Liver (tissue), 9 donors: ENCODE results near the gene PPP4R2. TPM values are rescaled to one million over a fixed set of nuclear protein-coding genes. Genes with fewer than 3 reads are reported as not detected.

Experiments used
- DNase-seq: peaks from one replicate; pipeline ENCODE4 v3.0.0-alpha.2; 2017; ENCODE audit warnings: low spot score
- H3K27ac ChIP-seq, 2 donors: one replicate each; pipeline ENCODE4 v1.7.0; 2013; ENCODE audit warnings: inconsistent platforms in 2 of 2, low read length in 2 of 2, control low read depth in 1 of 2, low read depth in 1 of 2, mild to moderate bottlenecking in 1 of 2
- H3K27me3 ChIP-seq, 4 donors: one replicate each; pipeline versions ENCODE4 v1.6.1 to v1.7.0; 2013; ENCODE audit warnings: low read length in 3 of 4, inconsistent platforms in 1 of 4, mild to moderate bottlenecking in 1 of 4, moderate library complexity in 1 of 4; ENCODE audit not compliant: control insufficient read depth in 4 of 4, insufficient read depth in 4 of 4
- H3K36me3 ChIP-seq, 4 donors: one replicate each; pipeline versions ENCODE4 v1.6.1 to v1.7.0; 2013; ENCODE audit warnings: low read length in 3 of 4, mild to moderate bottlenecking in 3 of 4, low read depth in 1 of 4, moderate library complexity in 1 of 4; ENCODE audit not compliant: control insufficient read depth in 4 of 4, insufficient read depth in 3 of 4
- H3K4me1 ChIP-seq, 4 donors: one replicate each; pipeline versions ENCODE4 v1.6.1 to v1.7.0; 2013; ENCODE audit warnings: low read length in 3 of 4, mild to moderate bottlenecking in 3 of 4, moderate library complexity in 1 of 4; ENCODE audit not compliant: control insufficient read depth in 4 of 4, insufficient read depth in 4 of 4
- H3K4me3 ChIP-seq, 3 donors: one replicate each; pipeline versions ENCODE4 v1.6.1 to v1.7.0; 2013; ENCODE audit warnings: low read length in 3 of 3, control low read depth in 1 of 3, low read depth in 1 of 3, mild to moderate bottlenecking in 1 of 3
- H3K9ac ChIP-seq, 2 donors: one replicate each; pipeline ENCODE4 v1.7.0; 2013; ENCODE audit warnings: low read length in 2 of 2, mild to moderate bottlenecking in 2 of 2, moderate library complexity in 2 of 2, control low read depth in 1 of 2, low read depth in 1 of 2
- H3K9me3 ChIP-seq, 4 donors: one replicate each; pipeline versions ENCODE4 v1.6.1 to v1.7.0; 2013; ENCODE audit warnings: low read length in 3 of 4; ENCODE audit not compliant: control insufficient read depth in 4 of 4
- EGR1 ChIP-seq, 2 donors: IDR thresholded peaks; 2 replicates each; pipeline ENCODE4 v1.6.1; 2016 to 2018; ENCODE audit warnings: antibody characterized with exemption in 2 of 2, low read depth in 2 of 2
- FOXA1 ChIP-seq: IDR thresholded peaks from 2 replicates; pipeline ENCODE4 v1.6.1; 2016; ENCODE audit warnings: antibody characterized with exemption
- FOXA2 ChIP-seq: IDR thresholded peaks from 2 replicates; pipeline ENCODE4 v1.6.1; 2016; ENCODE audit warnings: antibody characterized with exemption
- GABPA ChIP-seq, 2 donors: IDR thresholded peaks in 1 of 2; conservative IDR thresholded peaks in 1 of 2; 2 replicates each; pipeline ENCODE4 v1.6.1; 2016; ENCODE audit warnings: antibody characterized with exemption in 2 of 2, mild to moderate bottlenecking in 1 of 2, moderate library complexity in 1 of 2
- HNF4A ChIP-seq, 2 donors: conservative IDR thresholded peaks; 2 replicates each; pipeline ENCODE4 v1.6.1; 2016; ENCODE audit warnings: antibody characterized with exemption in 2 of 2, mild to moderate bottlenecking in 2 of 2
- HNF4G ChIP-seq: IDR thresholded peaks from 2 replicates; pipeline ENCODE4 v1.6.1; 2016; ENCODE audit warnings: antibody characterized with exemption
- JUND ChIP-seq, 2 donors: IDR thresholded peaks; 2 replicates each; pipeline ENCODE4 v1.6.1; 2016; ENCODE audit warnings: antibody characterized with exemption in 2 of 2
- NR2F2 ChIP-seq: IDR thresholded peaks from 2 replicates; pipeline ENCODE4 v1.6.1; 2016; ENCODE audit warnings: antibody characterized with exemption
- RAD21 ChIP-seq, 2 donors: IDR thresholded peaks; 2 replicates each; pipeline ENCODE4 v1.6.1; 2016; ENCODE audit warnings: antibody characterized with exemption in 2 of 2, mild to moderate bottlenecking in 2 of 2
- RXRA ChIP-seq, 2 donors: IDR thresholded peaks; 2 replicates each; pipeline ENCODE4 v1.6.1; 2017 to 2018; ENCODE audit warnings: antibody characterized with exemption in 2 of 2, mild to moderate bottlenecking in 1 of 2
- SP1 ChIP-seq: IDR thresholded peaks from 2 replicates; pipeline ENCODE4 v1.6.1; 2018; ENCODE audit warnings: antibody characterized with exemption, mild to moderate bottlenecking
- TAF1 ChIP-seq: conservative IDR thresholded peaks from 2 replicates; pipeline ENCODE4 v1.6.1; 2016; ENCODE audit warnings: antibody characterized with exemption, mild to moderate bottlenecking
- YY1 ChIP-seq: IDR thresholded peaks from 2 replicates; pipeline ENCODE4 v1.6.1; 2016; ENCODE audit warnings: antibody characterized with exemption, mild to moderate bottlenecking
- WGBS: extraction: QIAGEN DNeasy Blood & Tissue Kit; methylation state at CpG from one replicate; pipeline ENCODE4 v1.1.7; 2013; 5-methylcytosine and 5-hydroxymethylcytosine counted together
- polyA plus RNA-seq, 2 donors: library from polyadenylated mRNA; stranded (reverse) in 1 of 2; unstranded in 1 of 2; fragments of 200-250 nt in 1 of 2; fragments of >200 nt in 1 of 2; fragmentation: Nextera tagmentation in 1 of 2; extraction: Ambion mirVana in 1 of 2; gene quantifications; one replicate each; pipeline versions ENCODE4 v1.2.1 to v1.2.3, GENCODE V29; 2013 to 2015
- total RNA-seq, 2 donors: library from RNA; depleted of rRNA; stranded (reverse); fragments of >200 nt; gene quantifications; one replicate each; pipeline ENCODE4 v1.2.3, GENCODE V29; 2014
- TF ChIP-seq, protein P1 (sequence below): IDR thresholded peaks from 2 replicates; pipeline ENCODE4 v1.6.1; 2016; ENCODE audit warnings: antibody characterized with exemption, mild to moderate bottlenecking
- TF ChIP-seq, protein P2 (sequence below): fragments of 150-350 bp; IDR thresholded peaks from 2 replicates; pipeline ENCODE4 v1.5.1; 2017; ENCODE audit warnings: improper control_type of control experiment, low read depth, low read length; ENCODE audit not compliant: missing input control
- TF ChIP-seq, protein P3 (sequence below): IDR thresholded peaks from 2 replicates; pipeline ENCODE4 v1.6.1; 2016; ENCODE audit warnings: antibody characterized with exemption
- TF ChIP-seq, protein P4 (sequence below): IDR thresholded peaks from 2 replicates; pipeline ENCODE4 v1.6.1; 2016; ENCODE audit warnings: antibody characterized with exemption
- TF ChIP-seq, protein P5 (sequence below): IDR thresholded peaks from 2 replicates; pipeline ENCODE4 v1.6.1; 2016; ENCODE audit warnings: antibody characterized with exemption
- donor health status: healthy.
- donor health status: healthy.
- donor health status: healthy.
- donor health status: healthy.
- donor health status: healthy.

Gene PPP4R2
- total and polyA plus RNA-seq, 4 donors, result 12.2 to 35.9 (median 33.7) TPM

DNA sequence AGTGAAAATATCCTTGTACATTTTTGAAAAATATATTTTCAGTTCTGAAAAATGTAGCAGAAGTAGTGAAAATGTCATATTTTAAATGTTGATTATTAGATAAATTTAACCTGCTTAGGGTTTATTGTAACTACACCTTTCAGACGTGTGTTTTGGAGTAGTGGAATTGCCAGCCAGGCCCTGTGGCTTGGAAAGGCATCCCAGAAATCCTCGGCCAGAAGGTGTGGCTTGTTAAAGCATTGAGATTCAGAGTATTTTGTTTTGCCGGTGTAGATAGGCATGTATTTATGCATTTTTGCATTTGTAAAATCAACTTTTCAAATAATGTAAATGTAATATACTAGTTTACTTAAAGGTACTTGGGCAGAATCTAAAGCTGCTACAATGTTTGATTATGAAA, 71.8 kb downstream of the PPP4R2 start:
- Histone ChIP-seq H3K36me3 (peaks cover 2 to 26% (median 19%) of the 10 kb centered on the region in 4 donors), H3K9ac (no peak overlapping the region), H3K9me3 (no peaks in the 10 kb centered on the region), H3K27me3 (no peaks in the 10 kb centered on the region), H3K27ac (no peak overlapping the region), H3K4me1 (no peaks in the 10 kb centered on the region), H3K4me3 (no peak overlapping the region)
- no peak for DNase-seq
- 74% methylated on average over 3 of the region's 3 CpGs for WGBS
- TF ChIP-seq, protein P1, sequence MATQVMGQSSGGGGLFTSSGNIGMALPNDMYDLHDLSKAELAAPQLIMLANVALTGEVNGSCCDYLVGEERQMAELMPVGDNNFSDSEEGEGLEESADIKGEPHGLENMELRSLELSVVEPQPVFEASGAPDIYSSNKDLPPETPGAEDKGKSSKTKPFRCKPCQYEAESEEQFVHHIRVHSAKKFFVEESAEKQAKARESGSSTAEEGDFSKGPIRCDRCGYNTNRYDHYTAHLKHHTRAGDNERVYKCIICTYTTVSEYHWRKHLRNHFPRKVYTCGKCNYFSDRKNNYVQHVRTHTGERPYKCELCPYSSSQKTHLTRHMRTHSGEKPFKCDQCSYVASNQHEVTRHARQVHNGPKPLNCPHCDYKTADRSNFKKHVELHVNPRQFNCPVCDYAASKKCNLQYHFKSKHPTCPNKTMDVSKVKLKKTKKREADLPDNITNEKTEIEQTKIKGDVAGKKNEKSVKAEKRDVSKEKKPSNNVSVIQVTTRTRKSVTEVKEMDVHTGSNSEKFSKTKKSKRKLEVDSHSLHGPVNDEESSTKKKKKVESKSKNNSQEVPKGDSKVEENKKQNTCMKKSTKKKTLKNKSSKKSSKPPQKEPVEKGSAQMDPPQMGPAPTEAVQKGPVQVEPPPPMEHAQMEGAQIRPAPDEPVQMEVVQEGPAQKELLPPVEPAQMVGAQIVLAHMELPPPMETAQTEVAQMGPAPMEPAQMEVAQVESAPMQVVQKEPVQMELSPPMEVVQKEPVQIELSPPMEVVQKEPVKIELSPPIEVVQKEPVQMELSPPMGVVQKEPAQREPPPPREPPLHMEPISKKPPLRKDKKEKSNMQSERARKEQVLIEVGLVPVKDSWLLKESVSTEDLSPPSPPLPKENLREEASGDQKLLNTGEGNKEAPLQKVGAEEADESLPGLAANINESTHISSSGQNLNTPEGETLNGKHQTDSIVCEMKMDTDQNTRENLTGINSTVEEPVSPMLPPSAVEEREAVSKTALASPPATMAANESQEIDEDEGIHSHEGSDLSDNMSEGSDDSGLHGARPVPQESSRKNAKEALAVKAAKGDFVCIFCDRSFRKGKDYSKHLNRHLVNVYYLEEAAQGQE, result no peak
- TF ChIP-seq GABPA (IDR thresholded peaks at IDR 0.05 in 1 of 2, conservative IDR thresholded peaks at IDR 0.05 in 1 of 2), result no peak
- no peak for TF ChIP-seq EGR1 (IDR thresholded peaks at IDR 0.05; ENCODE audit: low read depth in 2 of 2)
- TF ChIP-seq, protein P2, sequence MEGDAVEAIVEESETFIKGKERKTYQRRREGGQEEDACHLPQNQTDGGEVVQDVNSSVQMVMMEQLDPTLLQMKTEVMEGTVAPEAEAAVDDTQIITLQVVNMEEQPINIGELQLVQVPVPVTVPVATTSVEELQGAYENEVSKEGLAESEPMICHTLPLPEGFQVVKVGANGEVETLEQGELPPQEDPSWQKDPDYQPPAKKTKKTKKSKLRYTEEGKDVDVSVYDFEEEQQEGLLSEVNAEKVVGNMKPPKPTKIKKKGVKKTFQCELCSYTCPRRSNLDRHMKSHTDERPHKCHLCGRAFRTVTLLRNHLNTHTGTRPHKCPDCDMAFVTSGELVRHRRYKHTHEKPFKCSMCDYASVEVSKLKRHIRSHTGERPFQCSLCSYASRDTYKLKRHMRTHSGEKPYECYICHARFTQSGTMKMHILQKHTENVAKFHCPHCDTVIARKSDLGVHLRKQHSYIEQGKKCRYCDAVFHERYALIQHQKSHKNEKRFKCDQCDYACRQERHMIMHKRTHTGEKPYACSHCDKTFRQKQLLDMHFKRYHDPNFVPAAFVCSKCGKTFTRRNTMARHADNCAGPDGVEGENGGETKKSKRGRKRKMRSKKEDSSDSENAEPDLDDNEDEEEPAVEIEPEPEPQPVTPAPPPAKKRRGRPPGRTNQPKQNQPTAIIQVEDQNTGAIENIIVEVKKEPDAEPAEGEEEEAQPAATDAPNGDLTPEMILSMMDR, result no peak
- TF ChIP-seq YY1, result no peak
- TF ChIP-seq RXRA (IDR thresholded peaks at IDR 0.05), result no peak
- TF ChIP-seq, protein P3, sequence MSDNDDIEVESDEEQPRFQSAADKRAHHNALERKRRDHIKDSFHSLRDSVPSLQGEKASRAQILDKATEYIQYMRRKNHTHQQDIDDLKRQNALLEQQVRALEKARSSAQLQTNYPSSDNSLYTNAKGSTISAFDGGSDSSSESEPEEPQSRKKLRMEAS, result no peak
- TF ChIP-seq RAD21 (IDR thresholded peaks at IDR 0.05), result no peak
- TF ChIP-seq FOXA2, result no peak
- TF ChIP-seq TAF1, result no peak
- no peak for TF ChIP-seq JUND (IDR thresholded peaks at IDR 0.05)
- TF ChIP-seq, protein P4, sequence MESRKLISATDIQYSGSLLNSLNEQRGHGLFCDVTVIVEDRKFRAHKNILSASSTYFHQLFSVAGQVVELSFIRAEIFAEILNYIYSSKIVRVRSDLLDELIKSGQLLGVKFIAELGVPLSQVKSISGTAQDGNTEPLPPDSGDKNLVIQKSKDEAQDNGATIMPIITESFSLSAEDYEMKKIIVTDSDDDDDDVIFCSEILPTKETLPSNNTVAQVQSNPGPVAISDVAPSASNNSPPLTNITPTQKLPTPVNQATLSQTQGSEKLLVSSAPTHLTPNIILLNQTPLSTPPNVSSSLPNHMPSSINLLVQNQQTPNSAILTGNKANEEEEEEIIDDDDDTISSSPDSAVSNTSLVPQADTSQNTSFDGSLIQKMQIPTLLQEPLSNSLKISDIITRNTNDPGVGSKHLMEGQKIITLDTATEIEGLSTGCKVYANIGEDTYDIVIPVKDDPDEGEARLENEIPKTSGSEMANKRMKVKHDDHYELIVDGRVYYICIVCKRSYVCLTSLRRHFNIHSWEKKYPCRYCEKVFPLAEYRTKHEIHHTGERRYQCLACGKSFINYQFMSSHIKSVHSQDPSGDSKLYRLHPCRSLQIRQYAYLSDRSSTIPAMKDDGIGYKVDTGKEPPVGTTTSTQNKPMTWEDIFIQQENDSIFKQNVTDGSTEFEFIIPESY, result no peak
- TF ChIP-seq NR2F2, result no peak
- no peak for TF ChIP-seq SP1
- TF ChIP-seq, protein P5, sequence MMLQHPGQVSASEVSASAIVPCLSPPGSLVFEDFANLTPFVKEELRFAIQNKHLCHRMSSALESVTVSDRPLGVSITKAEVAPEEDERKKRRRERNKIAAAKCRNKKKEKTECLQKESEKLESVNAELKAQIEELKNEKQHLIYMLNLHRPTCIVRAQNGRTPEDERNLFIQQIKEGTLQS, result no peak
- TF ChIP-seq FOXA1, result no peak
- TF ChIP-seq HNF4G, result no peak
- TF ChIP-seq HNF4A (conservative IDR thresholded peaks at IDR 0.05), result no peak
